HEK293 (cell line): Measurements from ENCODE around the gene LMNTD2.

Experiments
- CTCF ChIA-PET: fragments of 350-600 bp; formaldehyde crosslinking; extraction: SDS; loops from one replicate; lab custom pipeline; 2021; ENCODE audit warnings: antibody characterized with exemption; lab: Yijun Ruan, JAX
- POLR2A ChIA-PET: fragments of 300-600 bp; formaldehyde crosslinking; extraction: SDS; loops from one replicate; lab custom pipeline; 2020; ENCODE audit warnings: antibody characterized with exemption, inconsistent platforms; lab: Yijun Ruan, JAX
- H3K27ac ChIP-seq: fragments of 200-500 bp; sonication (Bioruptor generic); 2 replicates; pipeline ENCODE4 v1.5.1; 2014; ENCODE audit warnings: low read depth, low read length, control low read depth, inconsistent platforms; ENCODE audit errors: extremely low read depth
- H3K36me3 ChIP-seq, 2 experiments: fragments of 200-500 bp in 1 of 2; sonication (Bioruptor generic) in 1 of 2; 1 replicate in 1 of 2; 2 replicates in 1 of 2; pipeline ENCODE4 v1.5.1; 2014 to 2017; ENCODE audit warnings: inconsistent platforms in 2 of 2, low read length in 2 of 2; ENCODE audit not compliant: control insufficient read depth in 2 of 2, insufficient read depth in 1 of 2
- H3K4me1 ChIP-seq: fragments of 200-500 bp; sonication (Bioruptor generic); 2 replicates; pipeline ENCODE4 v1.5.1; 2014; ENCODE audit warnings: mild to moderate bottlenecking, low read length, inconsistent platforms; ENCODE audit not compliant: control insufficient read depth, insufficient read depth
- H3K4me3 ChIP-seq: 2 replicates; pipeline ENCODE4 v1.5.1; 2011; ENCODE audit warnings: low read depth, mild to moderate bottlenecking, control low read depth, low read length, moderate library complexity
- H3K9me3 ChIP-seq: fragments of 200-500 bp; sonication (Bioruptor generic); 2 replicates; pipeline ENCODE4 v1.5.1; 2014; ENCODE audit warnings: low read depth, low read length, inconsistent platforms; ENCODE audit not compliant: control insufficient read depth, insufficient read depth
- EGR2 ChIP-seq: fragments of 450-650 bp; formaldehyde crosslinking; IDR thresholded peaks from 2 replicates; pipeline ENCODE4 v1.5.1; 2016; ENCODE audit warnings: low read depth, missing biosample characterization, missing genetic modification characterization
- GLIS1 ChIP-seq: fragments of 450-650 bp; formaldehyde crosslinking; IDR thresholded peaks from 2 replicates; pipeline ENCODE4 v1.5.1; 2016; ENCODE audit warnings: missing biosample characterization, missing genetic modification characterization
- MYNN ChIP-seq: fragments of 450-650 bp; formaldehyde crosslinking; IDR thresholded peaks from 2 replicates; pipeline ENCODE4 v1.5.1; 2016; ENCODE audit warnings: missing biosample characterization, missing genetic modification characterization, borderline replicate concordance
- ZBTB1 ChIP-seq: fragments of 450-650 bp; formaldehyde crosslinking; IDR thresholded peaks from 2 replicates; pipeline ENCODE4 v1.5.1; 2016; ENCODE audit warnings: missing biosample characterization, missing genetic modification characterization
- ZBTB20 ChIP-seq: fragments of 450-650 bp; formaldehyde crosslinking; IDR thresholded peaks from 2 replicates; pipeline ENCODE4 v1.5.1; 2016; ENCODE audit warnings: missing biosample characterization, missing genetic modification characterization
- ZBTB8A ChIP-seq: fragments of 450-650 bp; formaldehyde crosslinking; IDR thresholded peaks from 2 replicates; pipeline ENCODE4 v1.5.1; 2016; ENCODE audit warnings: missing biosample characterization, missing genetic modification characterization
- ZFHX2 ChIP-seq: fragments of 450-650 bp; formaldehyde crosslinking; conservative IDR thresholded peaks from 2 replicates; pipeline ENCODE4 v1.5.1; 2016; ENCODE audit warnings: missing biosample characterization, missing genetic modification characterization
- ZFP69B ChIP-seq: fragments of 450-650 bp; formaldehyde crosslinking; IDR thresholded peaks from 2 replicates; pipeline ENCODE4 v1.5.1; 2016; ENCODE audit warnings: missing biosample characterization, missing genetic modification characterization
- ZNF121 ChIP-seq: fragments of 450-650 bp; formaldehyde crosslinking; IDR thresholded peaks from 2 replicates; pipeline ENCODE4 v1.5.1; 2016; ENCODE audit warnings: missing biosample characterization, missing genetic modification characterization
- ZNF350 ChIP-seq: fragments of 450-650 bp; formaldehyde crosslinking; IDR thresholded peaks from 2 replicates; pipeline ENCODE4 v1.5.0; 2017; ENCODE audit warnings: missing biosample characterization, mild to moderate bottlenecking, missing genetic modification characterization
- ZNF521 ChIP-seq: fragments of 450-650 bp; formaldehyde crosslinking; IDR thresholded peaks from 2 replicates; pipeline ENCODE4 v1.5.1; 2017; ENCODE audit warnings: missing biosample characterization, mild to moderate bottlenecking, missing genetic modification characterization
- ZNF600 ChIP-seq: fragments of 450-650 bp; formaldehyde crosslinking; IDR thresholded peaks from 2 replicates; pipeline ENCODE4 v1.5.1; 2016; ENCODE audit warnings: missing biosample characterization, missing genetic modification characterization
- TF ChIP-seq, protein P1 (sequence below): fragments of 450-650 bp; formaldehyde crosslinking; IDR thresholded peaks from 2 replicates; pipeline ENCODE4 v1.5.1; 2016; ENCODE audit warnings: missing biosample characterization, missing genetic modification characterization
- TF ChIP-seq, protein P2 (sequence below): fragments of 450-650 bp; formaldehyde crosslinking; IDR thresholded peaks from 2 replicates; pipeline ENCODE4 v1.5.1; 2017; ENCODE audit warnings: missing biosample characterization, missing genetic modification characterization
- TF ChIP-seq, protein P3 (sequence below): fragments of 450-650 bp; formaldehyde crosslinking; IDR thresholded peaks from 2 replicates; pipeline ENCODE4 v1.5.1; 2016; ENCODE audit warnings: missing biosample characterization, missing genetic modification characterization
- TF ChIP-seq, protein P4 (sequence below): fragments of 450-650 bp; formaldehyde crosslinking; IDR thresholded peaks from 2 replicates; pipeline ENCODE4 v1.5.1; 2016; ENCODE audit warnings: missing biosample characterization, missing genetic modification characterization
- TF ChIP-seq, protein P5 (sequence below): fragments of 450-650 bp; formaldehyde crosslinking; IDR thresholded peaks from 2 replicates; pipeline ENCODE4 v1.5.1; 2017; ENCODE audit warnings: missing biosample characterization, missing genetic modification characterization

LMNTD2 gene

DNA sequence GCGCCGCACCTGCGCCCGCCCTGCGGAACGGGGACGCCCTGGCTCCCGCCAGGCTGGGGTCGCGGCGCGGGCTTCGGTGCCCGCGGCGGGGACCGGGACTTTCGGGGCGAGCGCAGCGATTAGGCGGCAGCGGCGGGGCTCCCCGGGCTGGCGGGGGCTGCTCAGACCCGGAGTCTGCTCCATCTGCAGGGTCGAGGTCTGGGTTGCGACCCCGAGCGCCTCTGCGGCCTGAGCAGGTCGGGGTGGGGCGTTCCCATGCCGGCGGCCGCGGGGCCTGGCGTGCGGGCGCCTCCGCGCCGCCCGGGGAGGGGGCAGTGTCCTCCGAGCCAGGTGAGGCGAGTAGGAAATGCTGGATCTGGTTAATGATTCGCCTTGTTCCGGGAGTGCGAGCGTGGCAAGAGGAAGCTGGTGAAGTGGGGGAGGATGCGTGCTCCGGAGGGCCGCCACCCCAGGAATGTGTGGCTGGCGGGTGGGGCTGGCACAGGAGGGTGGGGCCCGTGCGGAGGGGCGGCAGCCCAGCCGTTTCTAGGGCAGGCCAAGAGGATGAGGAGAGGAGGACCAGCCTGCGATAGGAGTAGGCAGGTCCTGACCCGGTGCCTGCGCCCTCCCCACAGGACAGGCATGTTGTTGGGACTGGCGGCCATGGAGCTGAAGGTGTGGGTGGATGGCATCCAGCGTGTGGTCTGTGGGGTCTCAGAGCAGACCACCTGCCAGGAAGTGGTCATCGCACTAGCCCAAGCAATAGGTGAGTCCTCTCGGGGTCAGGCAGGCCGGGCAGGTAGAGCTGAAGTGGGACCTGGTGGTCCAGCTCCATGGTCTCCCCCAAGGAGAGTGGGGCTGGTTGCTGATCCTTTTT, 838 bp upstream of the LMNTD2 start (continued):
- TF ChIP-seq, protein P1, sequence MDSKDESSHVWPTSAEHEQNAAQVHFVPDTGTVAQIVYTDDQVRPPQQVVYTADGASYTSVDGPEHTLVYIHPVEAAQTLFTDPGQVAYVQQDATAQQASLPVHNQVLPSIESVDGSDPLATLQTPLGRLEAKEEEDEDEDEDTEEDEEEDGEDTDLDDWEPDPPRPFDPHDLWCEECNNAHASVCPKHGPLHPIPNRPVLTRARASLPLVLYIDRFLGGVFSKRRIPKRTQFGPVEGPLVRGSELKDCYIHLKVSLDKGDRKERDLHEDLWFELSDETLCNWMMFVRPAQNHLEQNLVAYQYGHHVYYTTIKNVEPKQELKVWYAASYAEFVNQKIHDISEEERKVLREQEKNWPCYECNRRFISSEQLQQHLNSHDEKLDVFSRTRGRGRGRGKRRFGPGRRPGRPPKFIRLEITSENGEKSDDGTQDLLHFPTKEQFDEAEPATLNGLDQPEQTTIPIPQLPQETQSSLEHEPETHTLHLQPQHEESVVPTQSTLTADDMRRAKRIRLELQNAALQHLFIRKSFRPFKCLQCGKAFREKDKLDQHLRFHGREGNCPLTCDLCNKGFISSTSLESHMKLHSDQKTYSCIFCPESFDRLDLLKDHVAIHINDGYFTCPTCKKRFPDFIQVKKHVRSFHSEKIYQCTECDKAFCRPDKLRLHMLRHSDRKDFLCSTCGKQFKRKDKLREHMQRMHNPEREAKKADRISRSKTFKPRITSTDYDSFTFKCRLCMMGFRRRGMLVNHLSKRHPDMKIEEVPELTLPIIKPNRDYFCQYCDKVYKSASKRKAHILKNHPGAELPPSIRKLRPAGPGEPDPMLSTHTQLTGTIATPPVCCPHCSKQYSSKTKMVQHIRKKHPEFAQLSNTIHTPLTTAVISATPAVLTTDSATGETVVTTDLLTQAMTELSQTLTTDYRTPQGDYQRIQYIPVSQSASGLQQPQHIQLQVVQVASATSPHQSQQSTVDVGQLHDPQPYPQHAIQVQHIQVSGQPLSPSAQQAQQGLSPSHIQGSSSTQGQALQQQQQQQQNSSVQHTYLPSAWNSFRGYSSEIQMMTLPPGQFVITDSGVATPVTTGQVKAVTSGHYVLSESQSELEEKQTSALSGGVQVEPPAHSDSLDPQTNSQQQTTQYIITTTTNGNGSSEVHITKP (tag by site-specific recombination) = peak; percentile 29; the same call in 1 of the 2 replicates
- TF ChIP-seq GLIS1 (tag by site-specific recombination) (peak; percentile 6; the same call in 1 of the 2 replicates), ZBTB8A (peak; percentile 63), ZNF600 (tag by site-specific recombination) (0 out of 2 replicates have a peak, but pooled peaks have one; percentile 21), ZFP69B (tag by site-specific recombination) (peak; percentile 46; the same call in 1 of the 2 replicates), ZBTB20 (tag by site-specific recombination) (peak; percentile 18; the same call in 1 of the 2 replicates)
- TF ChIP-seq, protein P2, sequence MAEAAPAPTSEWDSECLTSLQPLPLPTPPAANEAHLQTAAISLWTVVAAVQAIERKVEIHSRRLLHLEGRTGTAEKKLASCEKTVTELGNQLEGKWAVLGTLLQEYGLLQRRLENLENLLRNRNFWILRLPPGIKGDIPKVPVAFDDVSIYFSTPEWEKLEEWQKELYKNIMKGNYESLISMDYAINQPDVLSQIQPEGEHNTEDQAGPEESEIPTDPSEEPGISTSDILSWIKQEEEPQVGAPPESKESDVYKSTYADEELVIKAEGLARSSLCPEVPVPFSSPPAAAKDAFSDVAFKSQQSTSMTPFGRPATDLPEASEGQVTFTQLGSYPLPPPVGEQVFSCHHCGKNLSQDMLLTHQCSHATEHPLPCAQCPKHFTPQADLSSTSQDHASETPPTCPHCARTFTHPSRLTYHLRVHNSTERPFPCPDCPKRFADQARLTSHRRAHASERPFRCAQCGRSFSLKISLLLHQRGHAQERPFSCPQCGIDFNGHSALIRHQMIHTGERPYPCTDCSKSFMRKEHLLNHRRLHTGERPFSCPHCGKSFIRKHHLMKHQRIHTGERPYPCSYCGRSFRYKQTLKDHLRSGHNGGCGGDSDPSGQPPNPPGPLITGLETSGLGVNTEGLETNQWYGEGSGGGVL = peak; percentile 27; the same call in 1 of the 2 replicates

DNA sequence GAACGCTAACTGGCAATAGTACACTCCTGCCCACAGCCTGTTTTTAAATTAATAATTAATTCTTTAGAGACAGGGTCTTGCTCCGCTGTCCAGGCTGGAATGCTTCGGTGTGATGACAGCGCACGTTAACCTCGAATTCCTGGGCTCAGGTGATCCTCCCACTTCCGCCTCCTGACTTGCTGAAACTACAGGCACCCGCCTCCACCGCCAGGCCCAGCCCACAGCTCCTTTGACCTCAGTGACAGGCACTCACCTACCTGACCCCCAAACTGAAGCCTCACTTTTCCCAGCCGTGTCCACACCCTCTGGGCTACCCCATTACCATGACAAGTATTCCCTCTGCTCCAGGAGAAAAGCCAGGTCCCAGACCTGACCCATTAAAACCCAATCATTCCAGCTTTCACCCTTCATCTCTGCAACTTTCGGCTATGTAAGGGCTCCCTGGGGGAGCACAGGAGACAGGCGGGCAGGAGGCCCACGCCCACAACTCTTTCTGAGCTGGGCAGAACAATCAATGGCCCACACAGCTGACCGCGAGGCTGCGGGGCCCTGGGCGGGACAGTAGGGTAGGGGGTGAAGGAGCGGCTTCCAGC, 730 bp downstream of the LMNTD2 start:
- no peak for TF ChIP-seq MYNN (tag by site-specific recombination)
- peak; percentile 69 for TF ChIP-seq ZFHX2
- no peak for TF ChIP-seq ZNF521 (tag by site-specific recombination)
- TF ChIP-seq EGR2 (tag by site-specific recombination) = peak; percentile 60; the same call in 1 of the 2 replicates
- TF ChIP-seq, protein P3, sequence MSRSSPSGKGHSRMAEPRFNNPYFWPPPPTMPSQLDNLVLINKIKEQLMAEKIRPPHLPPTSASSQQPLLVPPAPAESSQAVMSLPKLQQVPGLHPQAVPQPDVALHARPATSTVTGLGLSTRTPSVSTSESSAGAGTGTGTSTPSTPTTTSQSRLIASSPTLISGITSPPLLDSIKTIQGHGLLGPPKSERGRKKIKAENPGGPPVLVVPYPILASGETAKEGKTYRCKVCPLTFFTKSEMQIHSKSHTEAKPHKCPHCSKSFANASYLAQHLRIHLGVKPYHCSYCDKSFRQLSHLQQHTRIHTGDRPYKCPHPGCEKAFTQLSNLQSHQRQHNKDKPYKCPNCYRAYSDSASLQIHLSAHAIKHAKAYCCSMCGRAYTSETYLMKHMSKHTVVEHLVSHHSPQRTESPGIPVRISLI (tag by site-specific recombination) = no peak
- TF ChIP-seq, protein P4, sequence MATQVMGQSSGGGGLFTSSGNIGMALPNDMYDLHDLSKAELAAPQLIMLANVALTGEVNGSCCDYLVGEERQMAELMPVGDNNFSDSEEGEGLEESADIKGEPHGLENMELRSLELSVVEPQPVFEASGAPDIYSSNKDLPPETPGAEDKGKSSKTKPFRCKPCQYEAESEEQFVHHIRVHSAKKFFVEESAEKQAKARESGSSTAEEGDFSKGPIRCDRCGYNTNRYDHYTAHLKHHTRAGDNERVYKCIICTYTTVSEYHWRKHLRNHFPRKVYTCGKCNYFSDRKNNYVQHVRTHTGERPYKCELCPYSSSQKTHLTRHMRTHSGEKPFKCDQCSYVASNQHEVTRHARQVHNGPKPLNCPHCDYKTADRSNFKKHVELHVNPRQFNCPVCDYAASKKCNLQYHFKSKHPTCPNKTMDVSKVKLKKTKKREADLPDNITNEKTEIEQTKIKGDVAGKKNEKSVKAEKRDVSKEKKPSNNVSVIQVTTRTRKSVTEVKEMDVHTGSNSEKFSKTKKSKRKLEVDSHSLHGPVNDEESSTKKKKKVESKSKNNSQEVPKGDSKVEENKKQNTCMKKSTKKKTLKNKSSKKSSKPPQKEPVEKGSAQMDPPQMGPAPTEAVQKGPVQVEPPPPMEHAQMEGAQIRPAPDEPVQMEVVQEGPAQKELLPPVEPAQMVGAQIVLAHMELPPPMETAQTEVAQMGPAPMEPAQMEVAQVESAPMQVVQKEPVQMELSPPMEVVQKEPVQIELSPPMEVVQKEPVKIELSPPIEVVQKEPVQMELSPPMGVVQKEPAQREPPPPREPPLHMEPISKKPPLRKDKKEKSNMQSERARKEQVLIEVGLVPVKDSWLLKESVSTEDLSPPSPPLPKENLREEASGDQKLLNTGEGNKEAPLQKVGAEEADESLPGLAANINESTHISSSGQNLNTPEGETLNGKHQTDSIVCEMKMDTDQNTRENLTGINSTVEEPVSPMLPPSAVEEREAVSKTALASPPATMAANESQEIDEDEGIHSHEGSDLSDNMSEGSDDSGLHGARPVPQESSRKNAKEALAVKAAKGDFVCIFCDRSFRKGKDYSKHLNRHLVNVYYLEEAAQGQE (tag by site-specific recombination) = no peak
- TF ChIP-seq ZBTB1 (tag by site-specific recombination) = peak; percentile 39; the same call in 1 of the 2 replicates
- TF ChIP-seq, protein P5, sequence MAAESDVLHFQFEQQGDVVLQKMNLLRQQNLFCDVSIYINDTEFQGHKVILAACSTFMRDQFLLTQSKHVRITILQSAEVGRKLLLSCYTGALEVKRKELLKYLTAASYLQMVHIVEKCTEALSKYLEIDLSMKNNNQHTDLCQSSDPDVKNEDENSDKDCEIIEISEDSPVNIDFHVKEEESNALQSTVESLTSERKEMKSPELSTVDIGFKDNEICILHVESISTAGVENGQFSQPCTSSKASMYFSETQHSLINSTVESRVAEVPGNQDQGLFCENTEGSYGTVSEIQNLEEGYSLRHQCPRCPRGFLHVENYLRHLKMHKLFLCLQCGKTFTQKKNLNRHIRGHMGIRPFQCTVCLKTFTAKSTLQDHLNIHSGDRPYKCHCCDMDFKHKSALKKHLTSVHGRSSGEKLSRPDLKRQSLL (tag by site-specific recombination) = no peak
- TF ChIP-seq ZNF121 = peak; percentile 85
- no peak for TF ChIP-seq ZNF350 (tag by site-specific recombination)
- CTCF ChIA-PET = interaction anchor here (0.7 to 1.2 kb wide), 3 partner anchors 52 to 168 kb away, joined by 3 read pairs; no protein-coding TSS in a partner anchor
- Histone ChIP-seq H3K4me3 (peak overlapping the region; percentile 49; the same call in 1 of the 2 replicates), H3K4me1 (no peaks in the 10 kb centered on the region), H3K36me3 (peaks cover 0 to 26% of the 10 kb centered on the region in 2 experiments; a peak in 1 of 3 replicates), H3K9me3 (no peaks in the 10 kb centered on the region), H3K27ac (peak overlapping the region; percentile 58; the same call in 1 of the 2 replicates)
- POLR2A ChIA-PET = interaction anchor here (0.8 to 2.3 kb wide), 5 partner anchors 9 to 144 kb away, joined by 3 to 19 read pairs (median 4); partner anchors contain the start of genes HRAS and PHRF1
